SKM-1 (cell line): Measurements from ENCODE around the gene IL1R1.

Experiments
- DNase-seq: peaks from one replicate; lab custom pipeline; 2025; ENCODE audit not compliant: unreplicated experiment; lab: John Stamatoyannopoulos, UW

The IL1R1 gene

GRCh38 chr2:102166189-102166845, 23.8 kb downstream of the IL1R1 start:
- no peak for DNase-seq

DNA sequence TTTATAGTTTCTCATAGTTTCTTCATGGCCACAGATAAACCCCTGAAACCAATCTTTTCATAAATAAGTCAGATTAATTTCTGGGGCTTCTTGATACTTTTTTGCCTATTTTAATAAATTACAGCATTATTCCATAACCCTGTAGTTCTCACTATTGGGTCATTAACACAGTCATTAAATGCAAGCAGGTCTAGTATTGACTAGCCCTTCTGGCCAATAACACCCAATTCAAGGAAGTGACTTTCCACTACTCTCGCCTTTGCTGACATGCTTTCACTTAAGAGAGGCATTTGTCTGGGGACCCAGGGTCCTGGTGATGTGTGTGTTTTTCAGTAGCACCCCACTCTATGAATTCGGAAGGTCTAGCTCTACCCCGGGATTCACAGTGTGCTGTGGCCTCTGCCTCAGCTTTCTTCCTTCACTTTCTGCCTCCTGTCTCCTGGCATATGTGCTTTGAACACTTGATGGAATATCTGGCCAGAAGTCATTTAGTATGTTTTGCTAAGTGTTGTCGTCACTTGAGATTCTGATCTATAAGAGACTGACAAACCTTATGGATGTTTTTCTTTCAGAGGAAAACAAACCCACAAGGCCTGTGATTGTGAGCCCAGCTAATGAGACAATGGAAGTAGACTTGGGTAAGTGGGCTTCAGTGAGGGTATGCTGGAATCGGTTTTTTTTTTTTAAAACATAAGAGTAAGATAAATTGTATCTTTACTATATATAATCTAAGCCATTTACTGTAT, 25.7 kb downstream of the IL1R1 start:
- no peak for DNase-seq

DNA sequence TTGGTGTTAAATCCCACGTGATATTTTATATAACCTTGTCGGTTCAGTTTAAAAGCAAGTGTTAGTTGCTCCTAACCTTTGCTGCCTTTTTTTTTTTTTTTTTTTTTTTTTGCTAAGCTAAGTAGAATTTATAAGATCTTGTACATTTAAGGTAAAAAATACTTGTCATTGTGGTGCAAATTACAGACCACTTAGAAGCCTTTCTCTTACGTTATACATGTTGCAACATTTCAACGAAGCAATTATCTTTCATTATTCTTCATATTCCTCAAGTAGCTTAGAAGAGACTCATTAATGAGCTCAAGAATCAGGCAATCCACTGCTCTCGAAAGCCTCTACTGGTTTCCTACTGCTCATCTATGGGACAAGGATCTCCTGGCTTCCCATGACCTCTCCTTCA, 29.4 kb downstream of the IL1R1 start:
- DNase-seq: no peak

DNA sequence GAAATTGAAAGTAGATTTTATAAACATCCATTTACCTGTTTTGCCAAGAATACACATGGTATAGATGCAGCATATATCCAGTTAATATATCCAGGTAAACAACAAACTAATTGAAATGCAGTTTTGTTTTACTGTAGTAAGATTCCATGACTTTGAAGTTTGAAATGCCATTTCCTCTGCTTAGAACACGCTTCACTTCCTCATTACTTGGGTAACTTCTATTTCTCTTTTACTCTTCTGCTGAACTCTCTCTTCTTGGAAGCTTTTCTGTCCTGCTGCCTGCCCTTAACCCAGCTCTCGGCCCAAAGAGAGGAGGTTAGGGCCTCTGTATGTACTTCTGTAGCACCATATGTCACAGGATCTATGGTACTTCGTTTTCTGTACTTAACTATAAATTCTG, 30.2 kb downstream of the IL1R1 start:
- DNase-seq: no peak

DNA sequence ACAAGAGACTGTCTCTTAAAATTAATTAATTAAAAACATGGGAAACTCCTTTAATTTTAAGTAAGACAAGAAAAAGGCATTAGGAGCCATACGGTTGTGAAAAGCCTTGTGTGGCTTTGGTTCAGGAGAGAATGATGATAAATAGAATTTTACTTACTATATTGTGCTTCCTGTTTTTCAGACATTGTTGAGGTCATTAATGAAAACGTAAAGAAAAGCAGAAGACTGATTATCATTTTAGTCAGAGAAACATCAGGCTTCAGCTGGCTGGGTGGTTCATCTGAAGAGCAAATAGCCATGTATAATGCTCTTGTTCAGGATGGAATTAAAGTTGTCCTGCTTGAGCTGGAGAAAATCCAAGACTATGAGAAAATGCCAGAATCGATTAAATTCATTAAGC, 33.6 kb downstream of the IL1R1 start:
- no peak for DNase-seq

DNA sequence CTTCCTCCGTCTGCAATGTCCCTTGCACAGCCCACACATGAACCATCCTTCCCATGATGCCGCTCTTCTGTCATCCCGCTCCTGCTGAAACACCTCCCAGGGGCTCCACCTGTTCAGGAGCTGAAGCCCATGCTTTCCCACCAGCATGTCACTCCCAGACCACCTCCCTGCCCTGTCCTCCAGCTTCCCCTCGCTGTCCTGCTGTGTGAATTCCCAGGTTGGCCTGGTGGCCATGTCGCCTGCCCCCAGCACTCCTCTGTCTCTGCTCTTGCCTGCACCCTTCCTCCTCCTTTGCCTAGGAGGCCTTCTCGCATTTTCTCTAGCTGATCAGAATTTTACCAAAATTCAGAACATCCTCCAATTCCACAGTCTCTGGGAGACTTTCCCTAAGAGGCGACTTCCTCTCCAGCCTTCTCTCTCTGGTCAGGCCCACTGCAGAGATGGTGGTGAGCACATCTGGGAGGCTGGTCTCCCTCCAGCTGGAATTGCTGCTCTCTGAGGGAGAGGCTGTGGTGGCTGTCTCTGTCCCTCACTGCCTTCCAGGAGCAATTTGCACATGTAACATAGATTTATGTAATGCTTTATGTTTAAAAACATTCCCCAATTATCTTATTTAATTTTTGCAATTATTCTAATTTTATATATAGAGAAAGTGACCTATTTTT, 35.4 kb downstream of the IL1R1 start:
- DNase-seq: no peak

GRCh38 chr2:102179061-102179460, 36.5 kb downstream of the IL1R1 start:
- DNase-seq: no peak

DNA sequence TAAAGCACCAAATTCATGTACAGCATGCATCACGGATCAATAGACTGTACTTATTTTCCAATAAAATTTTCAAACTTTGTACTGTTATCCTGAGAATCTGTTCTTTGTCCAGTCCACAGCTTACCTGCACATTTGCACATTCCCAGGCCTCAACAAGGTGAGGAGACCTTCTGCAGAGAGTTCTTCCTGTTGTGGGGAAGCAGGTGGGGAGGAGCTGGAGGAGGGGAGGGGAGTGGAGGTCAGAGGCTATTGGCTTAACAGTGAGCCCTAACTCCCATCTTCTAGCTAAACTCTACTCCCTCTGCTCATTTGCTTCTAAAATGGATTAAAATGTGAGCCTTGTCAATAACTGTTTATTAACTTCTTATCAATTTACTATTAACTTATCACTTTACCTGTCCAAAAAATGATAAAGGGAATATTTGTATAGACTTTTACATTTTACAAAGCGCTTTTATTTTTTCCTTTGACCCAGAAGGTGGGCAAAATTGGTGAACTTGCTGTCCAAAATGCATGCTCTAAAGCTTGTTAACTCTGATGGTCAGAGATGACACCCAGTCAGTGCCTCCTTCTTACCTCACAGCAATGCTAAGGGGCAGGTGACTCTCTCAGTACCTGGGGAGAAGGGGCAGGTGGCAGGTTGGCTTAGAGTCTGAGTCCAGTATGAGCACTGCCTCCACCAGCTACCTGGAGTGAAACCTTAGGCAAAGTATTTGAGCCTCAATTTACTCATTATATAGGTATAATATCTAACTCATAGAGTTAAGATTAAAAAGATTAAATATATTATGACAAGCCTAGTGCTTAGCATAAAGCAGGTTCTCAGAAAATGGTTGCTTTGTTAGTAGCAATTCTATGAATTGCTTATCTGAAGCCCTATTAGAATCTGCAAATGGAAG, 37.5 kb downstream of the IL1R1 start:
- DNase-seq: no peak

GRCh38 chr2:102180687-102180999, 38.1 kb downstream of the IL1R1 start:
- no peak for DNase-seq

DNA sequence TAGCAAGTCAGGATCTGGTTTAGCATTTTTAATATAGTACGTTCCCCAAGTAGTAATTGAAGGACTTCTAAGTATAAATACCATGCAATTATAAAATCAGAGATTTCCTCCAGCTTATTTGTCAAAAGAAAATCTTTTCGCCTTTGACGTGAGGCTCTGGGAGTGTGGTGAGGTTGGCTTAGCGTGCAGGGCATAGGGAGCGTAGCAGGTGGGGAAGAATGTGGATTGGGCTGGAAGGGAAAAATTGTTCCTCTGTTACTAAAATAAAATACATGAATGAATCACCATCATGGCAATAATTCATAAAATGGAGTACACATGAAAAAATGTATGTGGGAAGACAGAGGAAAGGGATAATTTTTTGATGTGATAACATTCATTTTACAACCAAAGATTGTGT, 38.8 kb downstream of the IL1R1 start:
- DNase-seq: no peak

DNA sequence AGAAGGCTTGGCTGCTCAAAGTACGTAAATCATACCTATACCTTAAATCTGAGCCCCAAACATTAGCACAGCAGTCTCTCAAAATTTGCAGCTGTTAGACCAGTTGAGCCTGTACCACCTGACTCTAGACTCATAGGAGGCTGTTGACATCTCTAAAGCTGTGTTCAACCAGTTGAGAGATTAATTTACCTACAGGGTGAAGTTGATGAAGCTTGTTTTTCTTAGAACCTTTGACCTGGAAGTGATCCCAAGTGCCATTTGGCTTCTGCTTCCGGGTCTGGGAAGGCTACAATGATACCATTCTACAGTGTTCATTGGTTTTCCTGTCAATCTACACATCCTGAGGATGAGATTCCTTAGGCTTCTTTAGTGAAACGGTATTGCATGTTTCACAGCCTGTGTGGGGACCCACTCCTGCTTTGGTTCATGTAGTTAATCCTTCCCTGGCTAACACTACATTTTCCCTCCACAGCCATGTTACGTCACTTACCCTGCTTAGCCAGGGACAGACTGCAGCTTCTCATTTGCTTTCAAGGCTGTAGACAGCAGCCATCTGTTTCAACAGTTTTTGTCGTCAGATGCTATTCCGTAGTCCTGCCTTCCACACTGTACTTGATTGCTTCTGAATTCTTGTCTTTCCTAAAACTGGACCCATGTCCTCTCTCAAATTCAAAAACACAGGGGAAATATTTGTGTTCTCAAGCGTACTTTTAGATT, 39.5 kb downstream of the IL1R1 start:
- DNase-seq: no peak

DNA sequence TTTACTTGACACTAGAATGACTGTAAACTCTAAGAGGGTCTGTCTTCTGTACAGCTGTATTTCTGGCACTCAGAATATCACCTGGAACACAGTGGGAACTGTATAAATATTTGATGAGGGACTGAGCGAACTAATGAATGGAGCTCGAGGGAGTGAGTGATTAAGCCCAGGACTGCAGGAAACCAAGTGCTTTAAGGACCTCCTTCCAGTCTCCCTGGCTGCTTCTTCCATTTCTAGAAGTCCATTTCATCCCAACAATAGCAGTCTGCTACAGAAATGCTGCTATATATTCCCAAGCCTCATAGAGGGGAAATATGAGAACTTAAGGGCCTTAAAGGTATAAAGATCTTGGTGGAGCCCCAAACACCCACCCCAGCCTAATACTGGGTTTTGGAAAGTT, 41.5 kb downstream of the IL1R1 start:
- no peak for DNase-seq

- no peak for DNase-seq
Observed at GRCh38 chr2:102184568-102184967, 42.0 kb downstream of the IL1R1 start.

- DNase-seq: no peak
Observed at GRCh38 chr2:102185347-102185746, 42.8 kb downstream of the IL1R1 start.

DNA sequence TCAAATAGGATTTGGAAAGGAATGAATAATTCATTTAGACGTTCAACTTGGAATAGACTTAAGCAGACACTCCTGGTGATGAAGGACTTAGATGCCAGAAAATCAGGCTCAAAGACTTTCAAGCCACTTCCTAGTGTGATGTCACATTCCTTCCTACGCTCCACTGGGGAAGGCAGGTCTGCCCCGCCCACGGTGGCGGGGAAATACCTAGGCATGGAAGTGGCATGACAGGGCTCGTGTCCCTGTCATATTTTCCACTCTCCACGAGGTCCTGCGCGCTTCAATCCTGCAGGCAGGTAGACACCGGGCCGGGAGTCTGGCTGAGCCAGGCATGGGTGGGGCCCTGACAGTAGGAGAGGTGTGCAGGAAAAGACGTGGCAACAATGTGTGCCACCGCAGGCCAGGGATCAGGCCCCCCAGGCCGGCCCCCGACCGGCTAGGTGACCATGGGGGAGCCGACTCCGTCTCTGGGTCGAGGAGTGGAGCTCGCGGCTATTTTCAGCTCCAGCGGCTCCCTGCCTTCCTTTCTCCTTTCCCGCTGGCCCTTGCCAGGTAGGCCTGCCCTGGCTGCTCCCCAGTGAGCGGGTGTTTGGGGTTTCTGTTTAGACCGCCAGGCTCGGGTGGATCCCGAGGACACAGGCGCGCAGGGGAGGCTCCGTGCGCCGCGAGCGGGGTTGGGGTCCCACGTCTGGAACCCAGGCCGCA, 44.4 kb downstream of the IL1R1 start, which contains the start of gene IL1RL2:
Gene IL1RL2, plus strand, starts transcription at position 233 of the 705 bp plus-strand sequence. CDS start 845 bp downstream, outside the sequence.
- no peak for DNase-seq

GRCh38 chr2:102187496-102188150, 45.1 kb downstream of the IL1R1 start:
- no peak for DNase-seq

DNA sequence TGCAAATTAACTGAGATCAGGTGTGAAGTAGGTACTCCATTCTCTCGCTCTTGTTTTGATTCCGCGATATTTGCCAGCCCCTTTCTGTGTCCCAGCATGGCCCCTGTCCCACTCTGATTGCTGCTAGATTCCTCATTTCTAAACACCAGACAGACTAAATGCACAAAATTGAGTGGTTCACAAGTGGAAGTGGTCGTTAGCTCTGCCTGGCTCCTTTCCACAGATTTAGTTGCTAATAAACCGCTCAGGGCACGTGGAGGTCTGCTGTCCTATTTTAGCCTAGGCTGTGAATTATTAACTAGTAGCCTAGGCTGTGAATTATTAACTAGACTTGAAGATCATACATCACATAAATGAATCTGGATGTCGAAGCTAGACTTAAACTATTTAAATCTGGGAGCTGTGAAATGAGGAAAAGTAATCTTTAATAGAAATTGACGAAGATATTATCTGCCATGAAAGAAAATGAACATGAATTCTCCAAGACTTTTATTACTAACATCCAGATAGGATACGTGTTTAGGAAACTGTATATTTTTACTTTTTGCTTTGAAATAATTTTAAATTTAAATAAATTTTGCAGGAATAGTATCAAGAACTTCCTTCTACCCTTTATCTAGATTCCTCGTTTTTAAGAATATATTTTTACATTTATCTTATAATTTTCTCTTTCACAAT, 48.0 kb downstream of the IL1R1 start:
- DNase-seq: no peak

GRCh38 chr2:102191501-102191900, 49.0 kb downstream of the IL1R1 start:
- no peak for DNase-seq

DNA sequence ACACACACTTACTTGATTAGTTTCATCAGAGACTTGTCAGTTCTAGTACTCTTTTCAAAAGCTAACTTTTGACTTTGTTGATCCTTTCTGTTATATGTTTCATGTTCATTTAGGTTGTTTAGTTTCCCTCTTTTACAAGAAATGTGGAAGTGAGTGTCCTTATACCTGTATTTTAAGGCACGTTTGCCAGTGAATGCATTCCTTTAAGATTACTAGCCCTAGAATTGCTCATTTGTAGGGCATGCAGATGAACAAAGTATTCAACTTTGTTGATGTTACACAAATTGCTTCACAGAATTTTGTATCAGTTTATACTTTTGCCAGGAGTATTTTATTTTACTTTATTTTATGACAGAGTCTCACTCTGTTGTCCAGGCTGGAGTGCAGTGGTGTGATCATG, 50.5 kb downstream of the IL1R1 start:
- no peak for DNase-seq
